Hepatocyte (in vitro differentiated cells): ENCODE data around the gene AHCTF1. TPM values are rescaled to one million over a fixed set of nuclear protein-coding genes. Genes with fewer than 3 reads are reported as not detected.

Experiments
- DNase-seq: peaks from one replicate; pipeline ENCODE4 v3.0.0-alpha.2; 2016; ENCODE audit warnings: low spot score
- H2AFZ ChIP-seq: fragments of 200-600 bp; sonication (generic); 2 replicates; pipeline ENCODE4 v1.6.0; 2016; ENCODE audit warnings: antibody characterized with exemption, mild to moderate bottlenecking
- H3K27ac ChIP-seq: fragments of 200-600 bp; sonication (generic); 2 replicates; pipeline ENCODE4 v1.5.1; 2016; ENCODE audit warnings: mild to moderate bottlenecking
- H3K27me3 ChIP-seq: fragments of 200-600 bp; sonication (generic); 2 replicates; pipeline ENCODE4 v1.6.1; 2016
- H3K36me3 ChIP-seq: fragments of 200-600 bp; sonication (generic); replicated peaks from 2 replicates; pipeline ENCODE4 v1.5.1; 2016; ENCODE audit warnings: low read depth; ENCODE audit not compliant: insufficient read depth
- H3K4me1 ChIP-seq: fragments of 200-600 bp; sonication (generic); 2 replicates; pipeline ENCODE4 v1.5.1; 2016; ENCODE audit warnings: mild to moderate bottlenecking, moderate library complexity; ENCODE audit not compliant: insufficient read depth
- H3K4me2 ChIP-seq: fragments of 200-600 bp; sonication (generic); 2 replicates; pipeline ENCODE4 v1.6.0; 2016
- H3K4me3 ChIP-seq: fragments of 200-600 bp; sonication (generic); 2 replicates; pipeline ENCODE4 v1.5.1; 2016; ENCODE audit warnings: mild to moderate bottlenecking
- H3K79me2 ChIP-seq: fragments of 200-600 bp; sonication (generic); 2 replicates; pipeline ENCODE4 v1.6.0; 2017; ENCODE audit warnings: mild to moderate bottlenecking
- H3K9me2 ChIP-seq: fragments of 200-600 bp; sonication (generic); replicated peaks from 2 replicates; pipeline ENCODE4 v1.6.0; 2017; ENCODE audit warnings: mild to moderate bottlenecking; ENCODE audit not compliant: insufficient read depth
- H3K9me3 ChIP-seq: fragments of 200-600 bp; sonication (generic); 2 replicates; pipeline ENCODE4 v1.5.1; 2016; ENCODE audit warnings: low read depth, mild to moderate bottlenecking
- H4K20me1 ChIP-seq: fragments of 200-600 bp; sonication (generic); 2 replicates; pipeline ENCODE4 v1.6.0; 2016; ENCODE audit warnings: mild to moderate bottlenecking; ENCODE audit not compliant: insufficient read depth, poor library complexity, severe bottlenecking
- EZH2 ChIP-seq: fragments of 200-600 bp; sonication (generic); IDR thresholded peaks from 2 replicates; pipeline ENCODE4 v1.6.1; 2016; ENCODE audit warnings: antibody characterized with exemption, mild to moderate bottlenecking, borderline replicate concordance
- EZH2phosphoT487 ChIP-seq: fragments of 200-600 bp; sonication (generic); IDR thresholded peaks from one replicate; pipeline ENCODE4 v1.6.1; 2018; ENCODE audit warnings: antibody characterized with exemption, mild to moderate bottlenecking, low read depth, moderate library complexity; ENCODE audit not compliant: unreplicated experiment, severe bottlenecking
- WGBS: methylation state at CpG from one replicate; pipeline ENCODE4 v1.1.6; 2016; ENCODE audit warnings: low lambda C conversion rate; ENCODE audit errors: missing lambda C conversion rate; 5-methylcytosine and 5-hydroxymethylcytosine counted together
- polyA plus RNA-seq: library from polyadenylated mRNA; unstranded; fragments of >200 nt; fragmentation: Nextera tagmentation; extraction: Ambion mirVana; gene quantifications from 2 replicates; pipeline ENCODE4 v1.2.1, GENCODE V29; 2016
- total RNA-seq: library from RNA; depleted of rRNA; stranded (reverse); fragments of >200 nt; gene quantifications from 2 replicates; pipeline ENCODE4 v1.2.3, GENCODE V29; 2014
- TF ChIP-seq, protein P1 (sequence below): fragments of 200-600 bp; sonication (generic); IDR thresholded peaks from 2 replicates; pipeline ENCODE4 v1.5.1; 2016; ENCODE audit warnings: antibody characterized with exemption, mild to moderate bottlenecking; ENCODE audit not compliant: poor library complexity

AHCTF1 gene
- total and polyA plus RNA-seq, 2 experiments from 2014 or later: 9.7 to 36.4 TPM

- H2AFZ ChIP-seq: no peak overlapping the region
- H3K27ac ChIP-seq: no peak overlapping the region
- no peak for TF ChIP-seq EZH2phosphoT487
- TF ChIP-seq, protein P1, sequence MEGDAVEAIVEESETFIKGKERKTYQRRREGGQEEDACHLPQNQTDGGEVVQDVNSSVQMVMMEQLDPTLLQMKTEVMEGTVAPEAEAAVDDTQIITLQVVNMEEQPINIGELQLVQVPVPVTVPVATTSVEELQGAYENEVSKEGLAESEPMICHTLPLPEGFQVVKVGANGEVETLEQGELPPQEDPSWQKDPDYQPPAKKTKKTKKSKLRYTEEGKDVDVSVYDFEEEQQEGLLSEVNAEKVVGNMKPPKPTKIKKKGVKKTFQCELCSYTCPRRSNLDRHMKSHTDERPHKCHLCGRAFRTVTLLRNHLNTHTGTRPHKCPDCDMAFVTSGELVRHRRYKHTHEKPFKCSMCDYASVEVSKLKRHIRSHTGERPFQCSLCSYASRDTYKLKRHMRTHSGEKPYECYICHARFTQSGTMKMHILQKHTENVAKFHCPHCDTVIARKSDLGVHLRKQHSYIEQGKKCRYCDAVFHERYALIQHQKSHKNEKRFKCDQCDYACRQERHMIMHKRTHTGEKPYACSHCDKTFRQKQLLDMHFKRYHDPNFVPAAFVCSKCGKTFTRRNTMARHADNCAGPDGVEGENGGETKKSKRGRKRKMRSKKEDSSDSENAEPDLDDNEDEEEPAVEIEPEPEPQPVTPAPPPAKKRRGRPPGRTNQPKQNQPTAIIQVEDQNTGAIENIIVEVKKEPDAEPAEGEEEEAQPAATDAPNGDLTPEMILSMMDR: no peak
- no peak for TF ChIP-seq EZH2
- H3K27me3 ChIP-seq: no peaks in the 10 kb centered on the region
- H3K9me3 ChIP-seq: no peaks in the 10 kb centered on the region
- no peaks in the 10 kb centered on the region for H3K9me2 ChIP-seq
- H3K36me3 ChIP-seq: no peaks in the 10 kb centered on the region
- WGBS: 94% methylated on average over 6 of the region's 6 CpGs
- peaks cover 8% of the 10 kb centered on the region for H3K4me1 ChIP-seq
- no peak for DNase-seq
- H3K79me2 ChIP-seq: peaks cover 96% of the 10 kb centered on the region
- no peak overlapping the region for H3K4me2 ChIP-seq
- H3K4me3 ChIP-seq: no peak overlapping the region
- H4K20me1 ChIP-seq: peaks cover 68% of the 10 kb centered on the region
These were observed 5.6 kb downstream of the AHCTF1 start for GRCh38 chr1:246925997-246926626.

DNA sequence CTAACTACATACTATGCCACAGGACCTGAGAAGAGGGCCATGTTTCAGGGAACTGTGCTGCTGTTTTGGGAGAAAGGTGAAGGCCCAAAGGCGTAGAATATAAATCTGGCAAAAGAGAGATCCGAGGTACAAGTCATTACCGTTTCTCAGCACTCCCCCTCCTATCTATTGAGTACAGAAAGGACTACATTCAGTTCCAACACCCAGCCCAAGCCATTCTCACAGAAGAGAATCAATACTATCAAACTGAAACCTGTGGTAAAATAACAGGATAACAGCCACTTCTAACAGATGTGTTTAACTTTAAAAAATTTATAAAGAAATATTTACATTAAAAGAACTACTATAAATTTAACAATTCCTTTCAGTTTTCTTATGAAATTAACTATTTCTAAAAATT lies 7.8 kb downstream of the AHCTF1 start:
- Histone ChIP-seq H3K9me3 (no peaks in the 10 kb centered on the region), H3K27ac (no peak overlapping the region), H2AFZ (no peak overlapping the region), H3K79me2 (peaks cover 100% of the 10 kb centered on the region), H3K4me3 (no peak overlapping the region), H3K9me2 (no peaks in the 10 kb centered on the region), H3K4me1 (no peaks in the 10 kb centered on the region), H3K36me3 (no peaks in the 10 kb centered on the region), H4K20me1 (peaks cover 63% of the 10 kb centered on the region), H3K4me2 (no peak overlapping the region), H3K27me3 (no peaks in the 10 kb centered on the region)
- no peak for DNase-seq
- TF ChIP-seq EZH2phosphoT487 (no peak), EZH2 (no peak)
- TF ChIP-seq, protein P1: no peak
- WGBS: 79% methylated on average over 3 of the region's 3 CpGs

GRCh38 chr1:246923482-246923881 lies 8.3 kb downstream of the AHCTF1 start:
- H3K4me2 ChIP-seq: no peak overlapping the region
- H3K79me2 ChIP-seq: peaks cover 100% of the 10 kb centered on the region
- no peaks in the 10 kb centered on the region for H3K9me3 ChIP-seq
- TF ChIP-seq EZH2phosphoT487 (no peak), EZH2 (no peak)
- TF ChIP-seq, protein P1: no peak
- no peaks in the 10 kb centered on the region for H3K4me1 ChIP-seq
- no peak overlapping the region for H3K4me3 ChIP-seq
- H2AFZ ChIP-seq: no peak overlapping the region
- no peaks in the 10 kb centered on the region for H3K36me3 ChIP-seq
- H3K27me3 ChIP-seq: no peaks in the 10 kb centered on the region
- no peaks in the 10 kb centered on the region for H3K9me2 ChIP-seq
- no peak overlapping the region for H3K27ac ChIP-seq
- 92% methylated on average over 5 of the region's 5 CpGs for WGBS
- peaks cover 64% of the 10 kb centered on the region for H4K20me1 ChIP-seq
- DNase-seq: no peak

GRCh38 chr1:246921481-246921880 lies 10.3 kb downstream of the AHCTF1 start:
- Histone ChIP-seq H3K4me2 (no peak overlapping the region), H3K27ac (no peak overlapping the region), H3K4me1 (no peaks in the 10 kb centered on the region), H3K9me3 (no peaks in the 10 kb centered on the region), H3K4me3 (no peak overlapping the region), H2AFZ (no peak overlapping the region), H3K79me2 (peaks cover 98% of the 10 kb centered on the region), H3K36me3 (no peaks in the 10 kb centered on the region), H3K9me2 (no peaks in the 10 kb centered on the region), H3K27me3 (no peaks in the 10 kb centered on the region), H4K20me1 (peaks cover 66% of the 10 kb centered on the region)
- no peak for DNase-seq
- 95% methylated on average over 3 of the region's 3 CpGs for WGBS
- TF ChIP-seq EZH2: no peak
- TF ChIP-seq, protein P1: no peak
- no peak for TF ChIP-seq EZH2phosphoT487
